Measurements from ENCODE around the gene FIG4. TPM values are rescaled to one million over a fixed set of nuclear protein-coding genes. Genes with fewer than 3 reads are reported as not detected.

FIG4 gene
- total RNA-seq, result 8.0 TPM
- long read RNA-seq, transcript FIG4-201 (23 exons, 3,011 nt), result major isoform, 23 of 29 reads
- long read RNA-seq, partial matches to known transcripts, result 4 of 29 reads
- long read RNA-seq, other reads (novel, unspliced or antisense), result 2 of 29 reads

DNA sequence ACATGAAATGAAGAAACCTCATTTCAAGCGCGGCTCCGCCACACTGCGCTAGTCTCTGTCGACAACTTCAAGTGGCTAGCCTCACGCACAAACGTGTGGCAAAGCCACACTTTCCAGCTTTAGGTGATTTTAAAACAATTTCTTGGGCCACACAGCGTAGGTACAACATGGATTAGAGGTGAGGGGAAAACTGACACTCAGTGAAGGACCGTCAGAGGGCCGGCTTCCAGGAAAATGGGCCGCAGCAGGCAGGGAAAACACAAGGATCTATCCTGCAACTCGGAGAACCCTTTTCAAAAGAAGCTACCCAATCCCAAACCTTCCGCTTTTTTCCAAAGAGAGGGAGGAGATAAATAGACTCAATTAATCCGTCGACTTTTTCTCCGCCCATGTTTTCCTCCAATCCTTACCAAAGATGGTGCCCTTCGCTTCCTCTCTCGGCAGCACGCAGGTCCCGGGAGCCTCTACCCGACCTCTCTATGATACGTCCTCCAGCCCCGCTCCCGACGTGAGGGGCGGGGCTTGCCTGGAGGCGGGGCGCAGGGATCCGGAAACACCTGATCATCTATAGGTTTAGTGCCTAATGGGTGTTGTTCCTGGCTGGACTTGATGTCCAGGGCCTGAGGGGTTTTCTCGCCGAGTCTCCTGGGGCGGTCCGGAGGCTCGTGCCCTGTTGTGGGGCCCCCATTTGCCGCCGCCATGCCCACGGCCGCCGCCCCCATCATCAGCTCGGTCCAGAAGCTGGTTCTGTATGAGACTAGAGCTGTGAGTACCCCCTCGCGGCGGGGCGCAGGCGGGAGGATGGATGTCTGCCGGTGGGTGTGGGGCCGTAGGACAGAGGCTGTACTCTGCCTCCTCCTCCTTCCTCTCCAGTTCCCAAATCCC, at the start of gene FIG4, which contains the start of gene AK9:
Gene FIG4, plus strand, starts transcription at position 560 of the 885 bp plus-strand sequence. Its CDS starts 140 bp downstream, at position 700.
Gene AK9, minus strand, starts transcription at position 466 of the 885 bp plus-strand sequence. CDS start 15,457 bp downstream, outside the sequence.
- Histone ChIP-seq H3K9me3 (replicated peaks) (no peaks in the 10 kb centered on the region), H3K4me1 (peaks cover 43% of the 10 kb centered on the region), H3K4me3 (peak within 1 kb of the TSS; percentile 75), H3K27ac (replicated peaks) (peak within 1 kb of the TSS; percentile 83), H3K27me3 (ENCODE audit: low read depth) (no peaks in the 10 kb centered on the region), H3K36me3 (peaks cover 3% of the 10 kb centered on the region)
- DNase-seq, result peak; percentile 92
- TF ChIP-seq, protein P1, sequence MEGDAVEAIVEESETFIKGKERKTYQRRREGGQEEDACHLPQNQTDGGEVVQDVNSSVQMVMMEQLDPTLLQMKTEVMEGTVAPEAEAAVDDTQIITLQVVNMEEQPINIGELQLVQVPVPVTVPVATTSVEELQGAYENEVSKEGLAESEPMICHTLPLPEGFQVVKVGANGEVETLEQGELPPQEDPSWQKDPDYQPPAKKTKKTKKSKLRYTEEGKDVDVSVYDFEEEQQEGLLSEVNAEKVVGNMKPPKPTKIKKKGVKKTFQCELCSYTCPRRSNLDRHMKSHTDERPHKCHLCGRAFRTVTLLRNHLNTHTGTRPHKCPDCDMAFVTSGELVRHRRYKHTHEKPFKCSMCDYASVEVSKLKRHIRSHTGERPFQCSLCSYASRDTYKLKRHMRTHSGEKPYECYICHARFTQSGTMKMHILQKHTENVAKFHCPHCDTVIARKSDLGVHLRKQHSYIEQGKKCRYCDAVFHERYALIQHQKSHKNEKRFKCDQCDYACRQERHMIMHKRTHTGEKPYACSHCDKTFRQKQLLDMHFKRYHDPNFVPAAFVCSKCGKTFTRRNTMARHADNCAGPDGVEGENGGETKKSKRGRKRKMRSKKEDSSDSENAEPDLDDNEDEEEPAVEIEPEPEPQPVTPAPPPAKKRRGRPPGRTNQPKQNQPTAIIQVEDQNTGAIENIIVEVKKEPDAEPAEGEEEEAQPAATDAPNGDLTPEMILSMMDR (IDR thresholded peaks at IDR 0.05; ENCODE audit: borderline replicate concordance), result peak; percentile 42
- intact Hi-C loops (cut with micrococcal nuclease), result no loop called here

DNA sequence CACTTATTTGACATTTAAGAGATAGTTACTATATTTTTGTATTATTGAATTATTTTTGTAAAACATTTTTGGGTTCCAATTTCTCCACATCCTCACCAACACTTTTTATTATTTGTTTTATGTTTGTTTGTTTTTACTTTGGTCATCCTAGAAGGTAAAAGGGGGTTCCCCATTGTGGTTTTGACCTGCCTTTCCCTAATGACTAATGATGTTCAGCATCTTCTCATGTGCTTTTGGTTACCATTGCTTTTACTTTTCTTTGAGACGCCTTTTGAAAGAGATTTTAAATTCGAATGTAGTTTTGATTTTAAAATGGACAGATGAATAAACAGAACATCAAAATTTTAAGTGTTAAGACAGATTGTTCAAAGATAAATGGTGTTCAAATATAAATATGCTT, 47.0 kb upstream of the FIG4 start:
- no peaks in the 10 kb centered on the region for H3K4me1 ChIP-seq
- H3K9me3 ChIP-seq (replicated peaks), result peaks cover 11% of the 10 kb centered on the region
- no peak overlapping the region for H3K4me3 ChIP-seq
- intact Hi-C loops (cut with micrococcal nuclease), result no loop called here
- peaks cover 41% of the 10 kb centered on the region for H3K36me3 ChIP-seq
- no peaks in the 10 kb centered on the region for H3K27me3 ChIP-seq (ENCODE audit: low read depth)
- DNase-seq, result no peak
- H3K27ac ChIP-seq (replicated peaks), result no peak overlapping the region
- TF ChIP-seq, protein P1 (IDR thresholded peaks at IDR 0.05; ENCODE audit: borderline replicate concordance), result no peak

DNA sequence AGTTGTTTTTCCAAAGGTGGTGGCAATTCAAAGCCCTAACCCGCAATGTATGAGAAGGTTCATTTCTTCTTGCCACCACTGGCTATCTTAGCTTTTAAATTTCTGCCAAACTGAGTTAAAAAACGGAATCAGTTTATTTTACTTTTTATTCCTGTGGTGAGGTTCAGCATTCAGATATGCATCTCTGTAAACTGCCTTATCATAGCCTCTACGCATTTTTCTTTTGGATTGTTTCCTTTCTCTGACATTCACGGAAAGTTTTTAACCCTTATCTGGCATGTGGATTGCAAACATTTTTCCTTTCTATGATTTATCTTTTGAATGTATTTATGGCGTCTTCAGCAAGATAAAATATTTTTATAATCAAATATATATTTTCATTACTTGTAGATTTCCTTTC, 37.8 kb upstream of the FIG4 start:
- Histone ChIP-seq H3K4me1 (no peaks in the 10 kb centered on the region), H3K27ac (replicated peaks) (no peak overlapping the region), H3K9me3 (replicated peaks) (no peaks in the 10 kb centered on the region), H3K4me3 (no peak overlapping the region), H3K36me3 (peaks cover 26% of the 10 kb centered on the region), H3K27me3 (ENCODE audit: low read depth) (no peaks in the 10 kb centered on the region)
- no peak for DNase-seq
- intact Hi-C loops (cut with micrococcal nuclease), result no loop called here
- TF ChIP-seq, protein P1 (IDR thresholded peaks at IDR 0.05; ENCODE audit: borderline replicate concordance), result no peak

DNA sequence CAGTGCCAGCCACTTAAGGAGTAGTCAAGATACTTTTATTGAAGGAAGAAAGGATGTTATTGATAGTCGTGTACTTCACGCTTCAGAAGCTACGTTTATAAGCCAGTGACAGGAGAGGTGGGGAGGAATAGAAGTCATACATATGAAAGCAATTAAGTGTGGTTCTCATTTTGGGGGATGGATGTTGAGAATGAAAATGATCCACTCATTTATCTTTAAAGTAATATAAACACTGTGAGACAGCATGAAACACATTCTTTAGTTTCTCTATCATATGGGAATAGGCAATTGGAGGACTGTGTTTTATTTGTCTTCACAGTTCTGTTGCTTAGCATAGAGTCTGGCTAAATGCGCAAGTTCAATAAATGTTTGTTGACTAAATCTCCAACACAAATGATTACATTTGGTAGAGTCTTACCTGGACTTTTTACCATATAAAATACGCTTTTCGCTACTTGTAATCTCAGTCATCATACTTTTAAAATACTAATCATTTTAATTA, 35.3 kb upstream of the FIG4 start:
- intact Hi-C loops (cut with micrococcal nuclease), result no loop called here
- no peak overlapping the region for H3K4me3 ChIP-seq
- no peaks in the 10 kb centered on the region for H3K9me3 ChIP-seq (replicated peaks)
- H3K27ac ChIP-seq (replicated peaks), result no peak overlapping the region
- no peaks in the 10 kb centered on the region for H3K27me3 ChIP-seq (ENCODE audit: low read depth)
- H3K4me1 ChIP-seq, result no peaks in the 10 kb centered on the region
- H3K36me3 ChIP-seq, result peaks cover 31% of the 10 kb centered on the region
- DNase-seq, result no peak
- TF ChIP-seq, protein P1 (IDR thresholded peaks at IDR 0.05; ENCODE audit: borderline replicate concordance), result no peak

DNA sequence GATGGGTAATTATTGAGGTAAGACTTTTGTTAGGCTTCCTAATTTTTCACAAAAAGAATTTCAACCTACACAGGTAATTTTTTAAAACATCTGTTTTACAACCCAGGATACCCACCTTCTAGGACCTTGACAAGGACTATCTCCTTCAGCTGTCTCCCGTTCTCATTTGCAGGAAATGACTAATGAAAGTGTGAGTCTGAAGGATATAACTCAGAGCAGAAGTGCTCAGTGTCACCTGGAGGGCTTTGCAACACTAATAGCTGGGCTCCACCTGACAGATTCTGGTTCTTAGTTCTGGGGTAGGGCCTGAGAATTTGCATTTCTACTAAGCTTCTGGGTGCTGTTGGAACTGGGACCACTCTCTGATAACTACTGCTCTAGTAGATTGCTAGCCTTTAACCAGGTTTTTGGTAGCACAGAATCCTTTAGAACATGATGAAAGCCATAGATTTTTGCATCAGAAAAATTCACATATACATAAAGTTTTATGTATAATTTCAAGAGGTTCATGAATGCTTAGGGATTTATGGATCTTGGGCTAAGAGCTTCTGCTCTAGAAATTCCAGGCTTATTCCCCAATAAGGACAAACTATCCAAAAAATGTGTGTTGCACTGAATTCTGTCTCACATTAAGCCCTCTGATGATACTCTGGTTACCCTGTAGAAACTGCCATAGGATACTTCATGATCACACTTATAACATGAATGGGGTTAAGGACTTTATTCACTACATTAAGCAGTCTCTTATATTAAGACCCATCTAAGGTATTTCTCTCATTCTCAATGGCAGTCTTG, 30.4 kb upstream of the FIG4 start:
- H3K36me3 ChIP-seq, result peaks cover 26% of the 10 kb centered on the region
- no peak overlapping the region for H3K27ac ChIP-seq (replicated peaks)
- no peak overlapping the region for H3K4me3 ChIP-seq
- intact Hi-C loops (cut with micrococcal nuclease), result no loop called here
- H3K9me3 ChIP-seq (replicated peaks), result no peaks in the 10 kb centered on the region
- DNase-seq, result no peak
- TF ChIP-seq, protein P1 (IDR thresholded peaks at IDR 0.05; ENCODE audit: borderline replicate concordance), result no peak
- H3K27me3 ChIP-seq (ENCODE audit: low read depth), result no peaks in the 10 kb centered on the region
- H3K4me1 ChIP-seq, result no peaks in the 10 kb centered on the region

Data from left ventricle myocardium inferior (tissue), 1 donor.